HepG2 (cell line): Measurements from ENCODE around the gene SLC18A3. TPM values are rescaled to one million over a fixed set of nuclear protein-coding genes. Genes with fewer than 3 reads are reported as not detected.

Experiments
- AHR ChIP-seq: IDR thresholded peaks from 2 replicates; pipeline ENCODE4 v1.6.1; 2018; ENCODE audit warnings: missing genetic modification reagents, missing compliant biosample characterization
- ATF5 ChIP-seq: sonication (generic); formaldehyde crosslinking; IDR thresholded peaks from 2 replicates; pipeline ENCODE4 v1.4.0; 2020; ENCODE audit warnings: mild to moderate bottlenecking, low read depth, missing genetic modification reagents
- ELF4 ChIP-seq: sonication (generic); formaldehyde crosslinking; IDR thresholded peaks from 2 replicates; pipeline ENCODE4 v1.5.0; 2020; ENCODE audit warnings: missing genetic modification reagents, mild to moderate bottlenecking, moderate library complexity, borderline replicate concordance
- HMG20B ChIP-seq: conservative IDR thresholded peaks from 2 replicates; pipeline ENCODE4 v1.6.1; 2016; ENCODE audit warnings: missing genetic modification reagents, missing compliant biosample characterization
- HNRNPK ChIP-seq: fragments of 200-400 bp; formaldehyde crosslinking; IDR thresholded peaks from 2 replicates; pipeline ENCODE4 v1.6.1; 2018; ENCODE audit warnings: low read length, low read depth, moderate library complexity, mild to moderate bottlenecking; ENCODE audit not compliant: poor library complexity, severe bottlenecking
- JUND ChIP-seq: sonication (generic); formaldehyde crosslinking; IDR thresholded peaks from 2 replicates; pipeline ENCODE4 v1.8.0; 2022; ENCODE audit warnings: mild to moderate bottlenecking, missing genetic modification reagents
- MAFK ChIP-seq, 2 experiments: IDR thresholded peaks in 1 of 2; conservative IDR thresholded peaks in 1 of 2; 2 replicates each; pipeline ENCODE4 v1.6.1; 2011; ENCODE audit warnings: improper control_type of control experiment in 2 of 2, low read length in 2 of 2
- MYC ChIP-seq: sonication (generic); formaldehyde crosslinking; IDR thresholded peaks from 2 replicates; pipeline ENCODE4 v1.9.0; 2021; ENCODE audit warnings: missing genetic modification reagents, borderline replicate concordance
- MYNN ChIP-seq: sonication (generic); formaldehyde crosslinking; IDR thresholded peaks from 2 replicates; pipeline ENCODE4 v1.4.0; 2020; ENCODE audit warnings: mild to moderate bottlenecking, low read depth, missing genetic modification reagents
- NBN ChIP-seq: fragments of 450-650 bp; conservative IDR thresholded peaks from 2 replicates; pipeline ENCODE4 v1.6.1; 2017
- SUZ12 ChIP-seq: fragments of 150-350 bp; IDR thresholded peaks from 2 replicates; pipeline ENCODE4 v1.6.1; 2014; ENCODE audit warnings: low read depth, low read length
- SYNCRIP ChIP-seq: fragments of 200-400 bp; formaldehyde crosslinking; IDR thresholded peaks from 2 replicates; pipeline ENCODE4 v1.6.1; 2018; ENCODE audit warnings: mild to moderate bottlenecking, low read depth, low read length; ENCODE audit not compliant: insufficient read depth
- ZNF142 ChIP-seq: sonication (generic); formaldehyde crosslinking; IDR thresholded peaks from 2 replicates; pipeline ENCODE4 v1.4.0; 2020; ENCODE audit warnings: missing genetic modification reagents
- ZNF18 ChIP-seq: sonication (generic); formaldehyde crosslinking; IDR thresholded peaks from 2 replicates; pipeline ENCODE4 v1.8.0; 2022; ENCODE audit warnings: mild to moderate bottlenecking, missing genetic modification reagents; ENCODE audit not compliant: insufficient replicate concordance
- ZNF558 ChIP-seq: sonication (generic); formaldehyde crosslinking; IDR thresholded peaks from 2 replicates; pipeline ENCODE4 v1.9.0; 2022; ENCODE audit warnings: mild to moderate bottlenecking, missing genetic modification reagents, borderline replicate concordance
- ZNF7 ChIP-seq: IDR thresholded peaks from 2 replicates; pipeline ENCODE4 v1.6.1; 2016; ENCODE audit warnings: missing biosample characterization, missing genetic modification reagents
- ZNF713 ChIP-seq: sonication (generic); formaldehyde crosslinking; IDR thresholded peaks from 2 replicates; pipeline ENCODE4 v1.4.0; 2020; ENCODE audit warnings: mild to moderate bottlenecking, missing genetic modification reagents
- ZSCAN20 ChIP-seq: sonication (generic); formaldehyde crosslinking; IDR thresholded peaks from 2 replicates; pipeline ENCODE4 v1.4.0; 2020; ENCODE audit warnings: missing genetic modification reagents, mild to moderate bottlenecking, borderline replicate concordance
- ZSCAN22 ChIP-seq: sonication (generic); formaldehyde crosslinking; IDR thresholded peaks from 2 replicates; pipeline ENCODE4 v1.4.0; 2020; ENCODE audit warnings: mild to moderate bottlenecking, missing genetic modification reagents
- polyA plus RNA-seq, 8 experiments: library from polyadenylated mRNA; depleted of rRNA in 3 of 8; stranded (reverse) in 7 of 8; unstranded in 1 of 8; fragments of >200 nt; fragmentation: Illumina TruSeq in 4 of 8; extraction: Trizol in 4 of 8; gene quantifications; 2 replicates each; pipeline versions ENCODE4 v1.2.1 to v1.2.3, GENCODE V29; 2011 to 2016; ENCODE audit warnings: low read depth in 4 of 8, missing spikeins in 1 of 8, mixed read lengths in 1 of 8; ENCODE audit not compliant: insufficient read depth in 1 of 8
- total RNA-seq, 5 experiments: library from RNA; depleted of rRNA; stranded (reverse); fragments of >200 nt; fragmentation: Illumina TruSeq; extraction: Trizol; gene quantifications; 2 replicates each; pipeline ENCODE4 v1.2.3, GENCODE V29; 2016; ENCODE audit warnings: low read depth in 1 of 5
- TF ChIP-seq, protein P1 (sequence below): sonication (generic); formaldehyde crosslinking; IDR thresholded peaks from 2 replicates; pipeline ENCODE4 v1.8.0; 2022; ENCODE audit warnings: missing genetic modification reagents, mild to moderate bottlenecking, moderate library complexity, borderline replicate concordance

The SLC18A3 gene
- total and polyA plus RNA-seq, 2 of the 13 experiments (the other 11 are each of a cell fraction or from before 2014, with no cell fraction given) = not detected

DNA sequence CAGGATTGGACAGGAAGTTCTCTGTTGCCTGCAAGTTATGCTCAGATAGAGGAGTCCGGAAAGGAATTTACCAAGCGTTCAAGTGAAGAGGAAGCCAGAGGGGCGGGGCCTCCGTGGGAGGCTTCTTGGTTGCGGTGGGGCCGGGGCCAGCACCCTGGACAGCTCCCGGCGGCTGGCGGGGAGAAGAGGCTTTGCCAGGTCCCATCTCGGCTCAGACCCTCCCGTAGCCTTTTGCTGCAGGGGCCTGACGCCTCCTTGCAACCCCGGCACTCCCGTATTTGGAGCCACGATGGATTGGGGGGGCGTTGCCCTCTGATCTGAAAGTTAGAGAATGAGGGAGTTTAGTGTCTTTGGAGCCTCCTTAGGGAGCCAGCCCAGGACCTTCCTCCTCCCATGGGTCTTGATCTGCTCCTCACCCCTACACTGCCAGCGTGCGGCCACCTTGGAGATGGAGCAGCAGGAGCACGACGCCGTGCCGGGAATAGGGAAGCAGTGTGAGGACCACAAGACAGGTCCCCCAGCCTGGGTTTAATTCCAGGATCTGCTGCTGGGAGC is 3.1 kb upstream of the SLC18A3 start (continued):
- TF ChIP-seq SYNCRIP (no peak), ZSCAN22 (no peak), ELF4 (CRISPR knock-in tag) (no peak), MYC (CRISPR knock-in tag) (no peak; the same call in 1 of the 2 replicates), ZNF142 (CRISPR knock-in tag) (peak; percentile 87), MAFK (conservative IDR thresholded peaks at IDR 0.05 in 1 of 2, IDR thresholded peaks at IDR 0.05 in 1 of 2; ENCODE audit: low read length in 2 of 2) (no peak), AHR (CRISPR knock-in tag) (peak; percentile 93; the same call in 1 of the 2 replicates), ZNF558 (CRISPR knock-in tag) (no peak), HNRNPK (no peak), SUZ12 (no peak), MYNN (CRISPR knock-in tag) (no peak), NBN (no peak), ATF5 (CRISPR knock-in tag) (no peak), ZSCAN20 (CRISPR knock-in tag) (peak; percentile 89), ZNF7 (CRISPR knock-in tag) (no peak), HMG20B (peak; percentile 83), JUND (CRISPR knock-in tag) (no peak), ZNF18 (CRISPR knock-in tag) (peak; percentile 31), ZNF713 (CRISPR knock-in tag) (no peak)
- TF ChIP-seq, protein P1, sequence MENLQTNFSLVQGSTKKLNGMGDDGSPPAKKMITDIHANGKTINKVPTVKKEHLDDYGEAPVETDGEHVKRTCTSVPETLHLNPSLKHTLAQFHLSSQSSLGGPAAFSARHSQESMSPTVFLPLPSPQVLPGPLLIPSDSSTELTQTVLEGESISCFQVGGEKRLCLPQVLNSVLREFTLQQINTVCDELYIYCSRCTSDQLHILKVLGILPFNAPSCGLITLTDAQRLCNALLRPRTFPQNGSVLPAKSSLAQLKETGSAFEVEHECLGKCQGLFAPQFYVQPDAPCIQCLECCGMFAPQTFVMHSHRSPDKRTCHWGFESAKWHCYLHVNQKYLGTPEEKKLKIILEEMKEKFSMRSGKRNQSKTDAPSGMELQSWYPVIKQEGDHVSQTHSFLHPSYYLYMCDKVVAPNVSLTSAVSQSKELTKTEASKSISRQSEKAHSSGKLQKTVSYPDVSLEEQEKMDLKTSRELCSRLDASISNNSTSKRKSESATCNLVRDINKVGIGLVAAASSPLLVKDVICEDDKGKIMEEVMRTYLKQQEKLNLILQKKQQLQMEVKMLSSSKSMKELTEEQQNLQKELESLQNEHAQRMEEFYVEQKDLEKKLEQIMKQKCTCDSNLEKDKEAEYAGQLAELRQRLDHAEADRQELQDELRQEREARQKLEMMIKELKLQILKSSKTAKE (CRISPR knock-in tag) = no peak
